NCI-H146 treated with DMSO at 0.1 percent for 48 hours (cell line): ENCODE data around the gene ETHE1.
A peak's percentile ranks its signal among the peaks of the same experiment; 100 is the strongest.

Source experiments
- DNase-seq: peaks from one replicate; lab custom pipeline; 2025; ENCODE audit not compliant: unreplicated experiment; lab: John Stamatoyannopoulos, UW

Gene ETHE1

DNA sequence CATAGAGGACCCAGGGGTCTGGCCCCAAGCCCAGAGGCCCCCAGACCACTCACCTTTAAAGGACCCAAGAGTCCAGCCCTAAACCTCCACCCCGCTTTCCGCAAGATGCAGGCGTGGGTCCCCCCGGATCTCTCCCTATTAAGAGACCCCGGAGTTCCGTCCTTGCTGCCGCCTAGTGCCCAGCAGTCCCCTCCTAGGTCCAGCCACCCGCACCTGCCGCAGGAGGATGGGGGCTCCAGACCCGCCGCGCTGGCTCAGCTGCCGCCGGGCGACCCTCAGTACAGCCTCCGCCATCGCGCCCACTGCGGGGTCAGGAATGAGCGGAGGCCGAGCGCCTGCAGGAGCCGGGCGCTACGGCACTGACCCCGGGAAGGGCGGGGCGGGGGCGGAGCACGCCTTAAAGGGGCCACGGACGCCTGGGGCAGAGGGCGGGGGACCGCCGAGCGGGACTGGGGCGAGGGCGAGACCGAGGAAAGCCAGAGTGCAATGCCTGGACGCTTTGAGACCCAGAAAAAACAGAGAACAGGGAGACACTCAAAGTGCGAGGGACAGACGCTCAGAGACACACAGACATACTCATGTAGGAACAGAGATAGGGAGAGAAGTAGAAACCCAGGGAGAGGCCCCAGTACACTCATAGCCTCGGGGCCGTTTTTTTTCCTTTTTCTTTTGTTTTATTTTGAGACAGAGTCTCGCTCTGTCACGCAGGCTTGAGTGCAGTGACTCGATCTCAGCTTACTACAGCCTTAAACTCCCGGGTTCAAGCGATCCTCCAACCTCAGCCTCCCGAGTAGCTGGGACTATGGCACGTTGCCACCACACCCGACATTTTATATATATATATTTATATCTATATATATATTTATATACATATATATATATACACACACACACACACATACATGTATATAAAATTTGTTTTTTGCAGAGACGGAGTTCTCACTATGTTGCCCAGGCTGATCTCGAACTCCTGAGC, at the start of gene ETHE1:
Gene ETHE1, minus strand, starts transcription at position 318 of the 976 bp plus-strand sequence. Its CDS starts 24 bp downstream, at position 294.
- DNase-seq: peak; percentile 76

DNA sequence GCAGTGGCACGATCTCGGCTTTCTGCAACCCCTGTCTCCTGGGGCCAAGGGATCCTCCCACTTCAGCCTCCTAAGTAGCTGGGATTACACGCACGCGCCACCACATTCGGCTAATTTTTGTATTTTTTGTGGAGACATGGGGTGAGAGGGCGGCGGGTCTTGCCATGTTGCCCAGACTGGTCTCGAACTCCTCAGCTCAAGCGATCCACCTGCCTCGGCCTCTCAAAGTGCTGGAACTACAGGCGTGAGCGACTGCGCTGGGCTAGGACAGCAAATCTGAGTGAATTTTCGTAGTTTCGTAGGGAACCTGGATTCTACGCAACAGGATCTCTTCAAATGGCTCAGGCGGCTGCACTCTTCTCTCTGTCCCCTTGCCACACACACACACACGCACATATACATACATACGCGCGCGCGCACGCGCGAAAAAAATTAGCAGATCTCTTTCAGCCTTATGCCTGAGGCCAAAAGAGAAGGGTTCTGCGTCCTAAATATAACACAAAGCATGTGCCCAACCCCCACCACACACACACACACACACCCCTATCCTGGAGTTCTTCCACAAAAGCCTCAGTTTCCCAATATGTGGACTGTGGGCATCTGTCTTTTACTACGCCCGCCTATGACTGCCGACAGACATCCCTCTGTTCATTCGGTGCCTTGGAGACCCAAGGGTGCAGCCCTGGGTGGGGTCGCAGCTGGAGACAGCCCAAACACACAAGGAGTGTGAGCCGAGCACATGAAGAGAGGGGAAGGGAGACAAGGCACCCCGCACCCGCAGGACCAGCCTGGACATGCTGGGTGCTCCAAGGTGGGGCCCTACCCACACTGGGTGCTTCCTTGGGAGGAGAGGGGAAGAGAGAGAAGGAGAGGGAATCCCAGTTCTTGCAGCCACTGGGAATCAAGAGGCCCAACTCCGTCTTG, 49.2 kb upstream of the ETHE1 start:
- DNase-seq: peak; percentile 74

GRCh38 chr19:43575156-43575950, 48.4 kb upstream of the ETHE1 start, which contains the start of the genes PINLYP and XRCC1:
PINLYP (plus strand) TSS chr19:43575801; CDS start chr19:43577192, 1,391 bp downstream.
XRCC1 (minus strand) TSS chr19:43575527; CDS start chr19:43575458, 69 bp downstream.
- peak; percentile 99 for DNase-seq

- no peak for DNase-seq
Observed at GRCh38 chr19:43574424-43575155, 47.6 kb upstream of the ETHE1 start.

DNA sequence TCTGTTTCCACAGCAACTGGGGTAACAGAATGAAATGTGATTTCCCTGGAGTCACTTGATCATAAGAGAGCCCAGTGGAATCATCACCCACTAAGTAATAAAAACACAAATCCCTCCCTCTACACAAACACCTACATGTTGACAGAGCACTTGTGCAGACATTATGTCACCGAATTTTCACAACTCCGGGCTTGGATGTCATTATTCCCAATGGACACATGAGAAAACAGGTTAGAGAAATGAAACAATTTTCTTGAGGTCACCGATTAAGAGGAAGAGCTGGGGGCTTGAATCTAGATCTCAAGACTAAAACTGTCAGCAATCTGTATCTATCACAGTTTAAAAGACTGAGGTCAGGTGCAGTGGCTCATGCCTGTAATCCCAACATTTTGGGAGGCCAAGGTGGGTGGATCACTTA, 45.2 kb upstream of the ETHE1 start:
- DNase-seq: peak; percentile 7

DNA sequence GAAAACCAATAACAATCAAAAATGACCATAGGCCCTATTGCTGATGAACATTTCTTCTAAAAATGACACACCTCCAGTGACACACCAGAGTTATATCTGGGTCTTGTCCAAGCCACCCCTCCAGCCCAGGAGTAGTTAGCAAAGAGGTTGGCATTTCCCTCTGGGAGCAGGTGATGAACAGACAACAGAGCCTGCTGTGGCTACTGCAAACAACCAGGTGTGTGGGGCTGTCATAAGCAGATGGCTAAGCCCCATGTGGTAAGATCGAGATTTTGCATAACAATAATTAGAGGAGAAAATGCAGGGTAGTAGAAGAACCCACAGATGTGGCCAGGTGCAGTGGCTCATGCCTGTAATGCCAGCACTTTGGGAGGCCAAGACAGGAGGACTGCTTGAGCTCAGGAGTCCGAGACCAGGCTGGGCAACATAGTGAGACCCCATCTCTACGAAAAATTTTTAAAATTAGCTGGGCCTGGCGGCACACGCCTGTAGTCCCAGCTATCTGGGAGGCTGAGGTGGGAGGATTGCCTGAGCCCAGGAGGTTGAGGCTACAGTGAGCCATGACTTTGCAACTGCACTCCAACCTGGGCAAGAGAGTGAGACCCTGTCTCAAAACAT, 43.3 kb upstream of the ETHE1 start:
- DNase-seq: peak; percentile 92

DNA sequence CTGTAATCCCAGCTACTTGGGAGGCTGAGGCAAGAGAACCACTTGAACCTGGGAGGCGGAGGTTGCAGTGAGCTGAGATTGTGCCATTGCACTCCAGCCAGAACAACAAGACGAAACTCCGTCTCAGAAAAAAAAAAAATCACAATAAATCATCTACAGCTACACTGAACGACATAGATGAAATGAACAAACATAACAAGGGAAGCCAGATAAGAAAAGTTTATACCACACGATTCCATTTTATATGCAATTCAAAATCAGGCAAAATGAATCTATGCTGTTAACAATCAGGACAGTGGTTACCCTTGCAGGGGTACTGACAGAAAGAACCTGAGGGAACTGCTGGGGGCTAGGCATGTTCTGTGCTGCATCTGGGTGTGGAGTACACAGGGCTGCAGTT, 42.7 kb upstream of the ETHE1 start:
- DNase-seq: no peak

DNA sequence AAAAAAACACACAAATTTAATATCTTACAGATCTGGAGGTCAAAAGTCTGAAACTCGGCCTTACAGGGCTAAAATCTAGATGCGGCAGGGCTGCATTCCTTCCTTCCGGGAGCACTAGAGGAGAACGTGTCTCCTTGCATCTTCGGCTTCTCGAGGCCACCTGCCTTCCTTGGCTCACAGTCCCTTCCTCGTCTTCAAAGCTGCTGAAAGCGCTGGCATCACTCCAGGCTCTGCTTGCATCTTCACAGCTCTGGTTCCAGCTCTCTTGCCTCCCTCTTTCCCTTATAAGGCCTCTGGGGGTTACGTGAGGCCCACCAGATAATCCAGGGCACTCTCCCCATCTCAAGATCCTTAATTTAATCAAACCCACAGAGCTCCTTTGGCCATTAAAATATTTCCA, 37.8 kb upstream of the ETHE1 start:
- DNase-seq: no peak

DNA sequence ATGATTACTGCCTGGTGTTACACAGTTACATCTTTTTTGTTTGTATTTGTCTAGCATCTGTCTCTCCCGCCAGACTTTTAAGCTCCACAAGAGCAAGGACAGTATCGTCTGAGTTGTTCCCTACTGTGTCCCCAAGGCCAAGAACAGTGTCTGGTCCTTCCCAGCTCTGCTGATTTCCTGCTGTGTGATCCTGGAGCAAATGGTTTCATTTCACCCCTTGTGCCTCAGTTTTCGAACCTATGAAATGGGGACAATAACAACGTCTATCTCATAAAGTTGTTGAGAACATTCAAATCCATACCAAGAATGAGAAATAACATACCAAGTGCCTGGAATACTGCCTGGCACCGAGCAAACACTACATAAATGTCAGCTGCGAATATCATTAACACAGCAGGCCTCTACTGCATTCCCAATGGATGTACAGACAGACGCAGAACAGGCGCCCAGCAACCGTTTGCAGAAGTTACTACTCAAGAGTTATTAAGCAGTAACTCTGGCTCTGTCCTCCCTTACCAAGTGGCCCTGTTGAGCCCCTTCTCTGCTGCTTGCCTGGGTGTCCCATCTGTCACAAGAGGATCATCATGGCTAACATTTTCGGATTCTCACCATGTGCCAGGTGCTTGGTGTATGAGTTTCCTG, 36.9 kb upstream of the ETHE1 start:
- DNase-seq: no peak

DNA sequence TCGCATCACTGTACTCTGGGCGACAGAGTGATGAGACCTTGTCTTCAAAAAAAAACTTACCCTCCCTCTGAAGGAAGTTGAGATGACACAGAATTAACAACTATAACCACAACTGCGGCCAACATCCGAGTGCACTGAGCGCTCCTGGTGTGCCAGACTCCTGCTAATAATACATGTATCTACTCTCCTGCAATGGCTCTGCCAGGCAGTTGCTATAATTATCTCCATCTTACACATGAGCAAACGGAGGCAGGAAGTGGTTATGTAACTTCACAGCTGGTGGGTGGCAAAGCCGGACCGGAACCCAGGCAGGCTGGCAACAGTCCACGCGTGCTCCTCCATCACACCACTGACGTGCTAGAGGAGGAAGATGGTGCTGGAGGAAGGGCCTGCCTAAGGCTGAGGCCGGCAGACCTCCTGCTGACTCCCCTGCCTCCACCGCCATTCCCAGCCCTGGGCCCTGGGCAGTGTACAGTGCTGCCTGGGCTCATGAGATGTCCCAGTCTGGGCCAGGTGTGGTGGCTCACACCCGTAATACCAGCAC, 35.8 kb upstream of the ETHE1 start:
- peak; percentile 37 for DNase-seq

DNA sequence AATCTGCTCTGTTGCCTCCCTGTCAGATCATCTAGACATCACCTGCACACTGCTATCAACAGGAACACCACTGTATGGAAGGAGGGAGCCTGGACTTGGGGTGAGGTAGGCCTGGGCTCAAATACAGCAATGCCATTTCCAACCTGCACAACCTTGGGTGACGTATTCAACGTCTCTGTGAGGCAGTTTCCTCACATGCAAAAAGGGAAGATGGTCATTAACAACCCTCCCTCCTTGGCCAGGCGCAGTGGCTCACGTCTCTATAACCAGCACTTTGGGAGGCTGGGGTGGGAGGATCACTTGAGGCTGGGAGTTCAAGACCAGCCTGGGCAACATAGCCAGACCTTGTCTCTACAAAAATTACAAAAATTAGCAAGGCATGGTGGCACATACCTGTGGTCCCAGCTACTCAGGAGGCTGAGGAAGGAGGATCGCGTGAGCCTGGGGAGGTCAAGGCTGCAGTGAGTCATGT, 35.3 kb upstream of the ETHE1 start:
- no peak for DNase-seq

DNA sequence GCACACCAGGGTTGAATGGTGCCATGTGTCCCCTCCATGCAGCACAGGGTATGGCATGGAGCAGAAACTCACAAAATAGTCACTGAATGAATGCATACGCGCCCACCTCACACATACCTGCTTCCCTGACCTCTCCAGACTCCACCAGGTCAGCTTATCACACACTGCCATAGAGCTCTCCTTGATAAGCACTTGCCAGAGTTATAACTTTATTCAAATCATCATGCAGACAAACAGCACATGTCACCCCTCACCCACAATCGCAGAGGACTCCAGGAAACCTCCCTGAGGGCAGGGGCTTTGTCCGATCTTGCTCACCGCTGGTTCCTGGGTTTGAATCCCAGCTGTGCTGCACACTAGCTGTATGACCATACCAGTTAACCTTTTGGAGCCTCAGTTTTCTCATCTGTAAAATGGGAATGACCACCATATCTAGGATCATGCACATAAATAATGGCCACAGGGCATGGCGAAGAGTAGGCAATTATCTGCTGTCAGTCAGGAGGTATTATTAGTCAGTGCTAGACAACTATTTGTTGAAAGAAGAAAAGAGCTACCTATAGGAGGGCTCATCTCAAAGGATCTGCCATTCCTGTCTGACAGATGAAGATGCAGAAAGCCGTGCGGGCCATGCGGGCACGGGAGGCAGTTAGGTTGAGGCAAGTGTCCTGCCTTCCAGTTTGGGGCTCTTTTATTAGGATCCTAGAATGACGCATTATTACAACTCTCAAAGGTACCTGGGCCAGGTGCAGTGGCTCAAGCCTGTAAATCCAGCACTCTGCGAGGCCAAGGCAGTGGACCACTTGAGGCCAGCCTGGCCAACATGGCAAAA, 34.4 kb upstream of the ETHE1 start:
- DNase-seq: no peak

DNA sequence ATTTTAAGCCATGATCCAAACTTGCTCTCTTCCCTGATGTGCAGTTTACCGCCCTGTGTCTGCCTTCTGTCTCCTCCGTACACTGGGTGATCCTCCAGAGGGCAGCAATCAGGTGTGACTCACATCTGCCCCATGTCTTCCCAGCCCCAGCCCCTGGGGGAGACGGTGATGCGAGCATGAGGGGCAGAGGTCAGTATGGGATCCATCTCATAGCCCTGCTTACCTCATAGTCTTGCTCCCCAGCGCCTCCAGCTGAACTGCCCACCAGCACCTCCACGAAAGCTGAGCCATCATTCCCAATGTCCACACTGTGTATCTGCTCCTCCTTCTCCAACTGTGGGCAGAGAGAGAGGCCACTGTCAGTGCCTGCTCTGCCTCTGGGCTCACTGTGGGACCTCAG, 33.7 kb upstream of the ETHE1 start:
- no peak for DNase-seq

- DNase-seq: peak; percentile 50
Observed at GRCh38 chr19:43555185-43555770, 28.3 kb upstream of the ETHE1 start.

DNA sequence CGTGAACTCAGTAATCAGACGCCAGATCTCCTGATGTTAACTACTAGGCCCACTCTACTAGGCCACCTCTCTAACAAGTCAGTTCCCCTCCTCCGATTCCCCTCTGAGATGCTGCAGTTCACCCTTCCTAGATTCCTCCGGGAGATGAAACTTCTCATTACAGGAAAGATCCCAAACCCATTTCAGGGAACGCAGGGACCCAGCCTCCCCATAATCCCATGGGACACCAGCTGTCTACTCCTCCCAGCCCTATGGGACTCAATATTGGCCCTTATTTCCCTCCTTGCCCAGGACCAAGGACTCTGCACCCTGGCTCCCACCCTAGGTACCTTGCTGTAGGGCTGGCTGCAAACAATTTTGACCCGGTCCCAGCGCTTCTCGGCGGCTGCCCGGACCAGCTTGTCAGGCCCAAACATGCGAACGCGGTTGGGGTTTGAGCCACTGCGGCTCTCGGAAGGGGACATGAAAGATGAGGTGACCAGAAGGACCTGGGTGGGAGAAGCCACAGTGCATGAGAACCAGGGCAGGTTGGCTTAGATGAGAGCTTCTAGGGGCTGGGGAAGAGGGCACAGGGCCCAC, 27.4 kb upstream of the ETHE1 start:
- no peak for DNase-seq

- no peak for DNase-seq
Observed at GRCh38 chr19:43553656-43554055, 26.7 kb upstream of the ETHE1 start.

GRCh38 chr19:43552616-43553015, 25.6 kb upstream of the ETHE1 start:
- DNase-seq: no peak
